Esophagus squamous epithelium (tissue), 4 donors: Measurements from ENCODE around the gene LTBP1.

Experiments used
- CTCF ChIP-seq, 6 experiments: fragments of 450-650 bp in 4 of 6; fragments of 200-600 bp in 2 of 6; sonication (generic) in 2 of 6; IDR thresholded peaks; one replicate each; pipeline ENCODE4 v1.5.1; 2016 to 2019; ENCODE audit warnings: antibody characterized with exemption in 6 of 6, mild to moderate bottlenecking in 4 of 6, moderate library complexity in 4 of 6
- POLR2A ChIP-seq, 4 donors: fragments of 450-650 bp; IDR thresholded peaks; one replicate each; pipeline ENCODE4 v1.6.1; 2017; ENCODE audit warnings: antibody characterized with exemption in 4 of 4, mild to moderate bottlenecking in 4 of 4, moderate library complexity in 3 of 4

GRCh38 chr2:33230842-33231241 is 284.1 kb downstream of the LTBP1 start:
- no peak for TF ChIP-seq CTCF (IDR thresholded peaks at IDR 0.05)
- no peak for TF ChIP-seq POLR2A (IDR thresholded peaks at IDR 0.05)
